ENCODE measurements around the gene SERPINE3.

SERPINE3 gene

DNA sequence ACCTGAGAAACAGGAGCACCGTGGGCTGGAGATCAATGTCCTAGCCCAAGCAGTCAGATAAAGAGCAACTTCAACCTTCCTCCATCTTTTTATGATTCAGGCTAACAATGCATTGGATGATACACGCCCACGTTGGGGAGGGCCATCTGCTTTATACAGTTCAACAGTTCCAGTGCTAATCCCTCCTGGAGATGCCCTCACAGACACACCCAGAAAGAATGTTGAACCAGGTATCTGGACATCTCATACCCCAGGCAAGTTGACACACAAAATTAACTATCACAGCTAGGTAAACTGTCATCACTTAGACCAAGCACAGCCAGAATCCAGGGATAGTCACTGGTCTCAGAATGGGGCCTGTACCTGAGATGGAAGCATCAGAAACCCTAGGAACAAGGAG is 20.6 kb upstream of the SERPINE3 start:
- TF ChIP-seq YY1 (IDR thresholded peaks at IDR 0.05; ENCODE audit: insufficient read depth, insufficient read length), result no peak
- TF ChIP-seq ZNF274 (IDR thresholded peaks at IDR 0.05; ENCODE audit: low read depth, low read length), result no peak
- no peak for TF ChIP-seq SUZ12 (IDR thresholded peaks at IDR 0.05; ENCODE audit: extremely low read depth, insufficient read depth, insufficient read length)
- DNase-seq (ENCODE audit: low read depth, low spot score), result no peak

DNA sequence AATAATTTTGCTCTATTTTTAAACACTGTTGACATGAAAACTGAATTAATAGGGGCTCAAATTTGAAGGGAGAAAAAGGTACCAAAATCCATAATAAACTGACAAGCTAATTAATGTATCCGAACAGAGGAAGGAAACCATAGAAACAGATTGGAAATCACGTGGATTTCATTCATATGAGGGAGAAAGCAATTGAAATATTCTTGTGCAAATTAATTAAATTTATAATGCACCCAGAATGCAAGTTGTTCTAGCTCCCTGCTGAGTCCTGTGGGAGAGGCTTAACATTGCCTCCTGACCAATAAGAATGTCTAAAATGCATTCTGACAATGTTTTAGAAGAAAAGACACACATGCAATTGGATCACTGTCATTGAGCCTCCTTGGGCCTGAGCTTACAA is 17.7 kb upstream of the SERPINE3 start:
- DNase-seq (ENCODE audit: low read depth, low spot score), result no peak
- TF ChIP-seq ZNF274 (IDR thresholded peaks at IDR 0.05; ENCODE audit: low read depth, low read length), result no peak
- TF ChIP-seq SUZ12 (IDR thresholded peaks at IDR 0.05; ENCODE audit: extremely low read depth, insufficient read depth, insufficient read length), result no peak
- no peak for TF ChIP-seq YY1 (IDR thresholded peaks at IDR 0.05; ENCODE audit: insufficient read depth, insufficient read length)
- no peak overlapping the region for H3K4me3 ChIP-seq (ENCODE audit: insufficient read length, low read depth)
- H3K4me1 ChIP-seq (ENCODE audit: insufficient read depth, insufficient read length), result no peaks in the 10 kb centered on the region
- H3K27me3 ChIP-seq (ENCODE audit: insufficient read depth, insufficient read length), result no peaks in the 10 kb centered on the region
- no peak overlapping the region for H3K9ac ChIP-seq (ENCODE audit: insufficient read length, low read depth)
- no peaks in the 10 kb centered on the region for H3K36me3 ChIP-seq (ENCODE audit: insufficient read depth, insufficient read length, low read length)
- H3K9me3 ChIP-seq (ENCODE audit: insufficient read depth, low read length), result no peaks in the 10 kb centered on the region

More for the DNA sequence above, 20.6 kb upstream of the SERPINE3 start:
- H3K9me3 ChIP-seq (ENCODE audit: insufficient read depth, low read length), result no peaks in the 10 kb centered on the region
- H3K4me1 ChIP-seq (ENCODE audit: insufficient read depth, insufficient read length), result no peaks in the 10 kb centered on the region
- no peaks in the 10 kb centered on the region for H3K27me3 ChIP-seq (ENCODE audit: insufficient read depth, insufficient read length)
- no peak overlapping the region for H3K9ac ChIP-seq (ENCODE audit: insufficient read length, low read depth)
- H3K4me3 ChIP-seq (ENCODE audit: insufficient read length, low read depth), result no peak overlapping the region
- H3K36me3 ChIP-seq (ENCODE audit: insufficient read depth, insufficient read length, low read length), result no peaks in the 10 kb centered on the region

DNA sequence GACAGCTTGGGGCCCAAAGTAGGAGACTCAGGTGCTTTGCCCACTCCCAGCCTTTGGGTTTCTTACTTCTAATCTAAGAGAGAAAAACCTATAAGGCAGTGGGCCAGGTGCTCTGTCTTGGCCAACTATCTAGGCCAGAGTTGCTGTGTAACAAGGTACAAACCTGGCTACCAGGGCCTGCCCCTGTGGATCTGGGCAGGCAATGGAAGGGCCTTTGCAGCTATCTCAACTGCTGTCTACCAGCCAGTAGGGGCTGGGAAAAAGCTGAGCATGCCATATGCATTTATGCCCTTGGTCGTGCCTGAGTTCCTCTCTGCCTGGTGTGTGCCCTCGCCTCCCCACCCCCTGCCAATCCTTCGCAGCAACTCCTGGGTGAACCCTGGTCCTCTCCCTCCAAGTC is 16.7 kb upstream of the SERPINE3 start:
- H3K9ac ChIP-seq (ENCODE audit: insufficient read length, low read depth), result no peak overlapping the region
- no peaks in the 10 kb centered on the region for H3K4me1 ChIP-seq (ENCODE audit: insufficient read depth, insufficient read length)
- TF ChIP-seq SUZ12 (IDR thresholded peaks at IDR 0.05; ENCODE audit: extremely low read depth, insufficient read depth, insufficient read length) (no peak), ZNF274 (IDR thresholded peaks at IDR 0.05; ENCODE audit: low read depth, low read length) (no peak), YY1 (IDR thresholded peaks at IDR 0.05; ENCODE audit: insufficient read depth, insufficient read length) (no peak)
- H3K27me3 ChIP-seq (ENCODE audit: insufficient read depth, insufficient read length), result no peaks in the 10 kb centered on the region
- no peaks in the 10 kb centered on the region for H3K36me3 ChIP-seq (ENCODE audit: insufficient read depth, insufficient read length, low read length)
- no peak overlapping the region for H3K4me3 ChIP-seq (ENCODE audit: insufficient read length, low read depth)
- no peaks in the 10 kb centered on the region for H3K9me3 ChIP-seq (ENCODE audit: insufficient read depth, low read length)
- no peak for DNase-seq (ENCODE audit: low read depth, low spot score)

DNA sequence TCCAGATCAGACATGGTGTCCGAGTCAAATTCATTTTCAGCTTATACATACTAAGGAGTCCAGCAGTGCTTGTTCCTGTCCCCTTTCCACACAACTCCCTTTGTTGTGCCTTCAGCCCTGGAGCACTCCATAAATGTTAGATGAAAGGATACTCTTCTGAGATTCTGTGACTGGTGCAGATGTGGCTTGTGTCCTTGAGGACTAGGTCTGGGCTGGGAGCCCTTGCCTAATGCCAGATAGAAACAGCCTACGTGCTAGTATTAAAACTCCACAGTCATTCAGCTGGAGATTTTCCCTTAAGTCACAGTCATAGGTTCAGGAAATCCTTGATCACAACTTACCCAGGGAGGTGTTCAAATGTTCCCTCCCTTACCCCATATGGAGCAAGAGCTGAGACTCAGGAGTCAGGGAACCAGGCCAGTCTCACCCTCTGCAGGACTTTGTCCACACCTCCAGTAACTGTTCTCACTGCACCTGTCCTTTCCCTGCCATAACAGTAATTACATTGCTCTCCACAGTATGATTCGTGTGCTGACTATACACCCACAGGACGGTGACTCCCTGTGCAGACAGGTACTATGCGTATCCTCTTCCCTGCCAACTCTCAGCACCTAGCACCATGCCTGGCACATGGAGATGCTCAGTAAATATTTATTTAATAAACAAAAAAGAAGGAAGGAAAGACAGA is 15.5 kb upstream of the SERPINE3 start:
- Histone ChIP-seq H3K4me3 (ENCODE audit: insufficient read length, low read depth) (no peak overlapping the region), H3K9me3 (ENCODE audit: insufficient read depth, low read length) (no peaks in the 10 kb centered on the region), H3K27me3 (ENCODE audit: insufficient read depth, insufficient read length) (no peaks in the 10 kb centered on the region), H3K4me1 (ENCODE audit: insufficient read depth, insufficient read length) (no peaks in the 10 kb centered on the region), H3K36me3 (ENCODE audit: insufficient read depth, insufficient read length, low read length) (no peaks in the 10 kb centered on the region), H3K9ac (ENCODE audit: insufficient read length, low read depth) (no peak overlapping the region)
- DNase-seq (ENCODE audit: low read depth, low spot score), result no peak
- TF ChIP-seq SUZ12 (IDR thresholded peaks at IDR 0.05; ENCODE audit: extremely low read depth, insufficient read depth, insufficient read length), result no peak
- no peak for TF ChIP-seq YY1 (IDR thresholded peaks at IDR 0.05; ENCODE audit: insufficient read depth, insufficient read length)
- TF ChIP-seq ZNF274 (IDR thresholded peaks at IDR 0.05; ENCODE audit: low read depth, low read length), result no peak

DNA sequence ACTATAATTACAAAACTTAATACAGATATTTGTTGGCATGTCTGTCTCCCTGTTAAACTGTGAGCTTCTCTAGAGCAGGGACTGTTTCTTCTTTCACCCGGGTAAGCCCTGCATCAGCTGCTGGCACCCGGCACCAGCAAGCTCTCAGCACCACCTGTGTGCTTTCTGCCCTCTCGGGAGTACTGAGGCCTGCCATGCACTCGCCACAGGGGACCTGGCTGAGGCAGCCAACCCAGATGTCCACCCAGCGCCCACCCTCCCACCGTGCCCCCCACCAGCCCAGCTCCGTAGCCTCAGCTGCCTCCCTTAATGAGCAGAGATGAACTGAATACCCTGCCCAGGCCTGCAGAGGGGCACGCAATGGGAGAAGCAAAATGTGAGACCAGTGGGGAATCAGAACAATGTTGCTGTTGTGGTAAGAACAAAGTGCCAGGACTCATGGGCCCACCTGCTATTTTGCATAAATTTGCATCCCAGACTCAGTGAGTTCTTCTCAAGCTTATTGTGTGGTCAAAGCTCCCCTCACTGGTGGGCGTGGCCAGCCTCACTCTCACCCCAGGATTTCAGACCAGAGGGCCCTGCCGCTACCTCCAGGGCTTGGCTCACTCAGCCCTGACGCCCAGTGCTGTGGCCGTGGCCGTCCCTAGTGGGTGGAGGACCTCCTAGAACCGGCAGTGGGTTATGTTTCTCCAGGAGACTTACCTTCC is 14.6 kb upstream of the SERPINE3 start:
- Histone ChIP-seq H3K36me3 (ENCODE audit: insufficient read depth, insufficient read length, low read length) (no peaks in the 10 kb centered on the region), H3K9ac (ENCODE audit: insufficient read length, low read depth) (no peak overlapping the region), H3K9me3 (ENCODE audit: insufficient read depth, low read length) (no peaks in the 10 kb centered on the region), H3K27me3 (ENCODE audit: insufficient read depth, insufficient read length) (no peaks in the 10 kb centered on the region), H3K4me3 (ENCODE audit: insufficient read length, low read depth) (no peak overlapping the region), H3K4me1 (ENCODE audit: insufficient read depth, insufficient read length) (no peaks in the 10 kb centered on the region)
- TF ChIP-seq YY1 (IDR thresholded peaks at IDR 0.05; ENCODE audit: insufficient read depth, insufficient read length), result no peak
- TF ChIP-seq SUZ12 (IDR thresholded peaks at IDR 0.05; ENCODE audit: extremely low read depth, insufficient read depth, insufficient read length), result no peak
- TF ChIP-seq ZNF274 (IDR thresholded peaks at IDR 0.05; ENCODE audit: low read depth, low read length), result no peak
- no peak for DNase-seq (ENCODE audit: low read depth, low spot score)

DNA sequence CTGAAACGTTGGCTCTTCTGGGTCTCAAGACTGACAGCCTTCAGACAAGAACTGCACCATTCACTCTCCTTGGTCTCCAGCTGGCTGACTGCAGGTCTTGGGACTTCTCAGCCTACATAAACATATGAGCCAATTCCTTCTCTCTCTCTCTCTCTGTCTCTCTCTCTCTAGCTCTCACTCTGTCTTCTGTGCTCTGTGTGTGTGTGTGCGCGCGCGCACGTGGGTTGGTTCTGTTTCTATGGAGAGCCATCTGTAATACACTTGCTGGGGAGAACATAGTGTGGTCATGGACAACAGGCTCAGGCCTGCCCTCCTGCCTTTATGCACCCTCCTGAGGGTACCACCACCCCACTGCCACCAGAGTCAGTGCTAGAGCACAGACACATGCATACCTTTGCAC is 13.7 kb upstream of the SERPINE3 start:
- H3K27me3 ChIP-seq (ENCODE audit: insufficient read depth, insufficient read length), result no peaks in the 10 kb centered on the region
- no peaks in the 10 kb centered on the region for H3K36me3 ChIP-seq (ENCODE audit: insufficient read depth, insufficient read length, low read length)
- no peaks in the 10 kb centered on the region for H3K4me1 ChIP-seq (ENCODE audit: insufficient read depth, insufficient read length)
- TF ChIP-seq YY1 (IDR thresholded peaks at IDR 0.05; ENCODE audit: insufficient read depth, insufficient read length), result no peak
- TF ChIP-seq ZNF274 (IDR thresholded peaks at IDR 0.05; ENCODE audit: low read depth, low read length), result no peak
- TF ChIP-seq SUZ12 (IDR thresholded peaks at IDR 0.05; ENCODE audit: extremely low read depth, insufficient read depth, insufficient read length), result no peak
- DNase-seq (ENCODE audit: low read depth, low spot score), result no peak
- H3K9ac ChIP-seq (ENCODE audit: insufficient read length, low read depth), result no peak overlapping the region
- H3K4me3 ChIP-seq (ENCODE audit: insufficient read length, low read depth), result no peak overlapping the region
- H3K9me3 ChIP-seq (ENCODE audit: insufficient read depth, low read length), result no peaks in the 10 kb centered on the region

DNA sequence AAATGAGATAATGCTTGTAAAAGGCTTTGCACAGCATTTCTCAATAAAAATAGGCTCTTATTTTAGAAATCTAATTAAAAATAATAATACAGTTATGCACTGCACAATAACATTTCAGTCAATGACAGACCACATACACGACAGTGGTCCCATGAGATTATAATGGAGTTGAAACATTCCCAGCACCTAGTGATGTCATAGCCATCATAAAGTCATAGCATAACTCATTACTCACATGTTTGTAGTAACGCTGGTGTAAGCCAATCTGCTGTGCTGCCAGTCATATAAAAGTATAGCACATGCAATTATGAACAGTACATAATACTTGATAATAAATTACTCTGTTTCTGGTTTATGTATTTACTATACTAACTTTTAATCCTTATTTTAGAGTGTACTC is 12.7 kb upstream of the SERPINE3 start:
- Histone ChIP-seq H3K27me3 (ENCODE audit: insufficient read depth, insufficient read length) (no peaks in the 10 kb centered on the region), H3K4me1 (ENCODE audit: insufficient read depth, insufficient read length) (no peaks in the 10 kb centered on the region), H3K36me3 (ENCODE audit: insufficient read depth, insufficient read length, low read length) (no peaks in the 10 kb centered on the region), H3K9ac (ENCODE audit: insufficient read length, low read depth) (no peak overlapping the region), H3K9me3 (ENCODE audit: insufficient read depth, low read length) (no peaks in the 10 kb centered on the region), H3K4me3 (ENCODE audit: insufficient read length, low read depth) (no peak overlapping the region)
- DNase-seq (ENCODE audit: low read depth, low spot score), result no peak
- TF ChIP-seq ZNF274 (IDR thresholded peaks at IDR 0.05; ENCODE audit: low read depth, low read length), result no peak
- TF ChIP-seq YY1 (IDR thresholded peaks at IDR 0.05; ENCODE audit: insufficient read depth, insufficient read length), result no peak
- no peak for TF ChIP-seq SUZ12 (IDR thresholded peaks at IDR 0.05; ENCODE audit: extremely low read depth, insufficient read depth, insufficient read length)
